Pons (tissue), 1 donor: Measurements from ENCODE around the gene EPS8L2.

Experiments
- DNase-seq: peaks from one replicate; pipeline ENCODE4 v3.0.0-alpha.2; 2016; ENCODE audit warnings: low spot score

The EPS8L2 gene

GRCh38 chr11:705646-706438 lies at the start of gene EPS8L2:
TSS of gene EPS8L2 (plus strand) at chr11:706231. CDS start at chr11:709408, 3,177 bp downstream.
- DNase-seq: no peak

- no peak for DNase-seq
These were observed 49.6 kb upstream of the EPS8L2 start for GRCh38 chr11:656426-656825.

GRCh38 chr11:656866-657265 lies 49.2 kb upstream of the EPS8L2 start:
- DNase-seq: no peak

GRCh38 chr11:657691-658126 lies 48.3 kb upstream of the EPS8L2 start:
- DNase-seq: no peak

- DNase-seq: no peak
These were observed 46.4 kb upstream of the EPS8L2 start for GRCh38 chr11:659532-660085.

- DNase-seq: no peak
These were observed 45.8 kb upstream of the EPS8L2 start for GRCh38 chr11:660281-660680.

- no peak for DNase-seq
These were observed 45.2 kb upstream of the EPS8L2 start for GRCh38 chr11:660681-661444.

GRCh38 chr11:662689-663274 lies 43.2 kb upstream of the EPS8L2 start:
- DNase-seq: peak; percentile 48

GRCh38 chr11:665062-665703 lies 40.8 kb upstream of the EPS8L2 start:
- no peak for DNase-seq

GRCh38 chr11:665704-666281 lies 40.2 kb upstream of the EPS8L2 start:
- DNase-seq: no peak

GRCh38 chr11:673866-674265 lies 32.2 kb upstream of the EPS8L2 start:
- DNase-seq: no peak

GRCh38 chr11:674406-674805 lies 31.6 kb upstream of the EPS8L2 start:
- DNase-seq: no peak

- DNase-seq: no peak
These were observed 27.7 kb upstream of the EPS8L2 start for GRCh38 chr11:678297-678696.

- DNase-seq: no peak
These were observed 26.5 kb upstream of the EPS8L2 start for GRCh38 chr11:679271-680207.

- DNase-seq: no peak
These were observed 25.6 kb upstream of the EPS8L2 start for GRCh38 chr11:680476-680875.

GRCh38 chr11:680970-681369 lies 25.1 kb upstream of the EPS8L2 start:
- DNase-seq: no peak

- DNase-seq: no peak
These were observed 19.4 kb upstream of the EPS8L2 start for GRCh38 chr11:686451-687243.

GRCh38 chr11:687751-688150 lies 18.3 kb upstream of the EPS8L2 start:
- no peak for DNase-seq

- DNase-seq: no peak
These were observed 17.4 kb upstream of the EPS8L2 start for GRCh38 chr11:688681-689080.

GRCh38 chr11:689625-690024 lies 16.4 kb upstream of the EPS8L2 start:
- DNase-seq: no peak
